ENCODE data around the gene ZNF423. TPM values are rescaled to one million over a fixed set of nuclear protein-coding genes. Genes with fewer than 3 reads are reported as not detected.
A peak's percentile ranks its signal among the peaks of the same experiment; 100 is the strongest.

ZNF423 gene
- total RNA-seq, 4 donors from 2014 or later = 7.0 to 19.7 (median 8.4) TPM

DNA sequence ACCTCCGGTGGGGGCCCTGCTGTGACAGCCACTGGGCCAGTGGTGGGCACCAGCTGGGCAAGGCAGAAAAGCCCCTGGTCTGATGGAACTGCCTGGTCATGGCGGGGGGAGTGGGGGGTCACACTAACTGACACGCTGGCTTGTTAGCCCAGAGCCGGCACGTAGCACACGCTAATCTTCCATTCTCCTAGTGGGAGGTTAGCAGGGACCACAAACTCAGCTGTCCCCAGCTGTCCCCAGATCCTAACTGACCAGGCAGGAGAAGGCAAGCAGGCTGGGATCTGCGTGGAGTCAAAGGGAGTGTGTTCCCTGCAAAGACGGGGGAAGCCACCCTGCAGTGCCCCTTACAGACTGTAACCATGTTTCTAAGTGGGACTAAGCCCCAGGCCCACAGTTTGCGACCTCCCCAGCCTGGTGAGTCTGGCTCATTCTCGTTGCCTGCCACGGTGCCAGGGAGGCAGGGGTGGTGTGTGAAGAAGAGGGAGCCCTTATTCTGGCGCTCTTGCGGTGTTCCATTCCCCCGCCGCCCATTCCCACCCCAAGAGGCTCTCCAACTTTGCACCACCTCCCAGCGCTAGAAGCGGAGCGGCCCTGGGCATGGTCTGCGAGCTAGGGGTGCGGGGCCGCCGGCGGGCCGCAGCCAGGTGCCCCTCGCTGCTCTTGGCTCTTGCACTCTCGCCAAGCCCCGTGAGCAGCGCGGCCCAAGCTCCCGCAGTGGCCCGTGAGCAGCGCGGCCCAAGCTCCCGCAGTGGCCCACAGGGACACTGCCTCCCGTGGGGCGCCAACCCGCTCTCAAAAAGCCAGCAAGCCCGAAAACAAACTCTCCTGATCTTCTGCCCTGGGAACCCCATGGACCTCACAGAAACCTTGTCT, 12.1 kb upstream of the ZNF423 start:
- 97% methylated on average over 5 of the region's 38 CpGs; no CpG with 5 or more reads in 1 of the 2 donors for WGBS, 2 donors (ENCODE audit: low coverage in 1 of 2)
- Histone ChIP-seq H3K36me3 (no peaks in the 10 kb centered on the region), H3K9me3 (no peaks in the 10 kb centered on the region), H3K4me1 (peaks cover 0 to 5% (median 0%) of the 10 kb centered on the region in 3 donors), H3K4me3 (no peak overlapping the region), H3K27me3 (peaks cover 7% of the 10 kb centered on the region), H3K27ac (no peak overlapping the region)
- no peak for TF ChIP-seq CTCF (IDR thresholded peaks at IDR 0.05)
- TF ChIP-seq EP300 (IDR thresholded peaks at IDR 0.05) = no peak
- no peak for TF ChIP-seq POLR2AphosphoS5 (IDR thresholded peaks at IDR 0.05)
- no peak for TF ChIP-seq POLR2A (IDR thresholded peaks at IDR 0.05)
- no peak for ATAC-seq

GRCh38 chr16:49867234-49867633, 11.3 kb upstream of the ZNF423 start:
- Histone ChIP-seq H3K9me3 (no peaks in the 10 kb centered on the region), H3K4me3 (no peak overlapping the region), H3K36me3 (no peaks in the 10 kb centered on the region), H3K4me1 (peaks cover 0 to 5% (median 0%) of the 10 kb centered on the region in 3 donors), H3K27me3 (peaks cover 7% of the 10 kb centered on the region), H3K27ac (no peak overlapping the region)
- 90 to 100% methylated on average over 2 of the region's 2 CpGs for WGBS, 2 donors (ENCODE audit: low coverage in 1 of 2)
- no peak for ATAC-seq
- no peak for TF ChIP-seq CTCF (IDR thresholded peaks at IDR 0.05)
- TF ChIP-seq POLR2AphosphoS5 (IDR thresholded peaks at IDR 0.05) = no peak
- TF ChIP-seq POLR2A (IDR thresholded peaks at IDR 0.05) = no peak
- no peak for TF ChIP-seq EP300 (IDR thresholded peaks at IDR 0.05)

DNA sequence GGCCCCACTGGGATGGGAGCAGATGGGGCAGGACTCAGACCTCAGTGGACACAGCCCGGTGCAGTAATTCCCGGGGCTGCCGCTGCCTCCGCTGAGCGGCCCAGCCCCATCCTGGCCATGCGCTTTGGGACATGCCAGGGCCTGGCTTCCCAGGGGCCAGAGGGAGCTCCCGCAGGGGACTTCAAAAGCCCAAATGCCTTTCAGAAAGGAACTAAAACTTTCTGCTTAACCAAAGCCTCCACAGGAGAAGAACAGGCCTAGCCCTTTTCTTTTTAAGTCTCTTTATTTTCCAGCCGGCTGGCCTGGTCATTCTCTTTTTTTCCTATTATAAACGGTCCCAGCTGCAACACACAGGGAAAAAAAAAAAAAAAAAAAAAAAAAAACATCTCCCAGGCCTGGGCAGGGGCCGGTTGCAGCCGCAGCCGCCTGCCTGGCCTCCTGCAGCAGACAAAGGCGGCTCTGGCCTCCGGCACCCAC, 10.7 kb upstream of the ZNF423 start:
- Histone ChIP-seq H3K4me3 (no peak overlapping the region), H3K4me1 (peaks cover 0 to 5% (median 0%) of the 10 kb centered on the region in 3 donors), H3K27me3 (peaks cover 7% of the 10 kb centered on the region), H3K27ac (peak overlapping the region in 1 of 4 donors; percentile 30), H3K9me3 (no peaks in the 10 kb centered on the region), H3K36me3 (no peaks in the 10 kb centered on the region)
- ATAC-seq = no peak
- 38% methylated on average over 6 of the region's 14 CpGs; no CpG with 5 or more reads in 1 of the 2 donors for WGBS, 2 donors (ENCODE audit: low coverage in 1 of 2)
- TF ChIP-seq CTCF (IDR thresholded peaks at IDR 0.05) (no peak), EP300 (IDR thresholded peaks at IDR 0.05) (no peak), POLR2AphosphoS5 (IDR thresholded peaks at IDR 0.05) (no peak), POLR2A (IDR thresholded peaks at IDR 0.05) (no peak)

DNA sequence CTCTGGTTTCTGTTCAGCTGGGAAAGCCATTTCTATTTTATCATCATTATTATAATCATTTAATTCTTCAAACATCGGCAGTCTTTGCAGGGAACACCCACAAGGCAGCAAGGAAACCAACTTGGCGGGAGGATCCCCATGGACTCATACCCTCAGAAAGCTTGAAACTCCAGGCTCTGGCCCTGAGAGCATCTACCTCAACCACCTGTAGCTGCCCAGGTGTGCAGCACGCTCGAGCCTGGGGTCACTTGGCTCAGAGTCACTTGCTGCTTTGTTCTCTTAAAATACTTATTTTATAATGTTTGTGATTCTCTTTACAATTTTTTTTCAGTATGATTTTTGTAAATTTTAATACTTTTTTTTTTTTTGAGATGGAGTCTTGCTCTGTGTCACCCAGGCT, 6.8 kb upstream of the ZNF423 start:
- Histone ChIP-seq H3K27me3 (peaks cover 7% of the 10 kb centered on the region), H3K4me3 (no peak overlapping the region), H3K4me1 (peaks cover 0 to 24% (median 0%) of the 10 kb centered on the region in 3 donors), H3K27ac (no peak overlapping the region), H3K9me3 (no peaks in the 10 kb centered on the region), H3K36me3 (no peaks in the 10 kb centered on the region)
- TF ChIP-seq POLR2AphosphoS5 (IDR thresholded peaks at IDR 0.05) = no peak
- TF ChIP-seq CTCF (IDR thresholded peaks at IDR 0.05) = no peak
- TF ChIP-seq EP300 (IDR thresholded peaks at IDR 0.05) = no peak
- TF ChIP-seq POLR2A (IDR thresholded peaks at IDR 0.05) = no peak
- no peak for ATAC-seq
- WGBS, 2 donors (ENCODE audit: low coverage in 1 of 2) = 65 to 92% methylated on average over 2 to 4 of the region's 4 CpGs
